ENCODE measurements around the gene CCDC69.
A peak's percentile ranks its signal among the peaks of the same experiment; 100 is the strongest.

Gene CCDC69

DNA sequence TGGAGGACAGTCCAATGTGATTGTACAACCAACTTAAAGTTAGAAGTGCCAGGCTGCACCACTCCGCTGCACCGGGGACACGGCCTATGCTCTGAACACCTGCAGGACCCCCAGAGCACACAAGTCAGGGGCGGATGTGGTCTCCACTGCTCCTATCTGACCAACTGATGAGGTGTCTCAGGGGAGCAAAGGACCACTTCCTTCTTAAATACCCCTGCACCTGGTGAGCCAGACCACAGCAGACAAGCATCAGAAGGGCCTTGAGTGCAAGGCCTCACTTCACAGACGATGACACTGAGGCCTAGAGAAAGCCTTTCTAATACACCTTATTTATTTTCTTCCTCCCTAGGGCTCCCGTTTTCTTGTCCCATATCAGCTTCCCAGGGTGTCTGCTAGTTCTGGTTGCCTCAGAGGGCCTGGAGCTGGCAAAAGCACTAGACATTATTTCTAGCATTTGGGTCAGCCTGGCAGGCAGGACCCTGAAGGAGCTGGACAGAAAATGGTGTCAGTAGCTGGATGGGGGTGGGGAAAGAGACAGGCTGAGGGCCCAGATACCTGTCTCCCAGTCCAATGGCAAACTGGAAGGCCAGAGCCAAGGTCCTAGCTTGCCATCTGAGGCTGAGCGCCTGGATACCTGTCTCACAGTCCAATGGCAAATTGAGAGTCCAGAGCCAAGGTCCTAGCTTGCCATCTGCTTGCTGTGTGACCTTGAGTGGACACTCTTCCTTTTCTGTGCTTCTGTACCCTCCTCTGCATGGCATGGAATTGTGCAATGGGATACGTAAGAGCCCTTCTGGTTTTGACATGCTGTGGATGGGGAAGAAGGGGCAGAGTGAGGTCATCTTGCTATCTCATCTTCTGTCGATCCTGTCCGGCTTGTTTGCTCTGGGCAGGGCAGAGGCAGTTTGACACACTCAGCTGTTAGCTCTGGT, 9.0 kb downstream of the CCDC69 start:
- Histone ChIP-seq H3K4ac (ENCODE audit: low read depth, low read length) (peak overlapping the region; percentile 28), H3K27ac (ENCODE audit: low read depth, low read length) (peak overlapping the region; percentile 40), H4K12ac (ENCODE audit: low read depth, low read length) (no peak overlapping the region), H4K91ac (ENCODE audit: low read depth, low read length) (peak overlapping the region; percentile 47), H2AK5ac (ENCODE audit: low read length) (peak overlapping the region; percentile 40), H3K14ac (ENCODE audit: low read length) (no peak overlapping the region), H4K8ac (ENCODE audit: low read depth, low read length) (peak overlapping the region; percentile 27), H2BK5ac (ENCODE audit: low read depth, low read length, poor library complexity) (peak overlapping the region; percentile 73), H3K4me1 (ENCODE audit: control insufficient read depth in 1 of 2, insufficient read depth in 2 of 2, low read length in 2 of 2) (peaks cover 26 to 39% of the 10 kb centered on the region in 2 experiments), H3K27me3 (ENCODE audit: insufficient read depth, low read length) (no peaks in the 10 kb centered on the region), H3K23ac (ENCODE audit: low read length) (no peak overlapping the region), H3K9ac (ENCODE audit: low read length) (no peak overlapping the region), H3K4me3 (ENCODE audit: low read depth, low read length) (no peak overlapping the region), H3K79me1 (ENCODE audit: low read length) (peaks cover 13% of the 10 kb centered on the region), H3K18ac (ENCODE audit: low read length) (peak overlapping the region; percentile 18), H3K4me2 (ENCODE audit: low read length) (no peak overlapping the region), H2AFZ (ENCODE audit: insufficient read depth, low read length, poor library complexity) (peak overlapping the region; percentile 14), H2BK12ac (ENCODE audit: low read length) (peak overlapping the region; percentile 15), H3K79me2 (ENCODE audit: control insufficient read depth, insufficient read depth, low read length, poor library complexity) (no peaks in the 10 kb centered on the region), H2BK120ac (ENCODE audit: insufficient read depth, low read length, poor library complexity) (peak overlapping the region; percentile 73), H3K36me3 (ENCODE audit: control insufficient read depth in 1 of 2, insufficient read depth in 2 of 2, low read length in 2 of 2) (no peaks in the 10 kb centered on the region), H3K9me3 (ENCODE audit: insufficient read depth, low read depth, low read length) (no peaks in the 10 kb centered on the region)
- peak; percentile 84 to 94 for DNase-seq
- WGBS (ENCODE audit: extremely low coverage, insufficient coverage, insufficient read length), result no CpG with 5 or more reads among the region's 10 CpGs

DNA sequence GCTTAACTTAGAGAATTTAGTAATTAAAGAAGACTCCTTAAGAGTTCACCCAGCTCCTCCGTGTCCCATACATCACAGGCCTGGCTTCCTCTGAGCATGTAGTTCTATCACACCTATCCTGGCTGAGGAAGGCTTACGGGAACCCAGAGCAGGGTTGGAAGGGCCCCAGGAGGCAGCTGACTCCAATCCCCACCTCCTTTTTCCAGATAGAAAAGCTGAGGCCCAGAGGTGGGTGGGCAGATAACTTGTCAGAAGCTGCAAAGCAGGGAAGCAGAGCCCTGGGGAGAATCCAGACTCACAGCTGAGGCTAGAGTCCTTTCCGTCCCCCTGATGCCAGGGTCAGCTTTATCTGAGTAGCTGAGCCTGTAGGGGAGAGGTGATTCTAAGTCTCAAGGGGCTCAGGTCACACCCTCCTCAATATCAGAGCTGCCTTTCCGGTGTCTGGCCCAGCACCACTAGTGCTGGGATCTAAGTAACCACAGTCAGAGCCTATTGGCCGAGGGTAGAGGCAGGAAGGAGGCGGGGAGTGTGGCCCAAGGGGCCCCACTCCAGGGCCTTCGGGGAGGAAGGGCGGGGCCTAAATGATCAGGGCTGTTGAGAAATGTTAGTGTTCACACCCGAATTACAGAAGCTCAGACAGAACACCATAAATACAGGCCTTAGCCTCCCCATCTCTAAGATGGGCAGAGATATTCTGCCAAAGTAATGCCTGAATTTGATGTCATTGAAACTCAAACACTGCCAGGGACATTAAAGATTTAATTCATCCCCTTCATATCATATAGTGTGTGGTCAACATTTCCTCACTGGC, 9.9 kb downstream of the CCDC69 start:
- H2BK5ac ChIP-seq (ENCODE audit: low read depth, low read length, poor library complexity), result peak overlapping the region; percentile 12

DNA sequence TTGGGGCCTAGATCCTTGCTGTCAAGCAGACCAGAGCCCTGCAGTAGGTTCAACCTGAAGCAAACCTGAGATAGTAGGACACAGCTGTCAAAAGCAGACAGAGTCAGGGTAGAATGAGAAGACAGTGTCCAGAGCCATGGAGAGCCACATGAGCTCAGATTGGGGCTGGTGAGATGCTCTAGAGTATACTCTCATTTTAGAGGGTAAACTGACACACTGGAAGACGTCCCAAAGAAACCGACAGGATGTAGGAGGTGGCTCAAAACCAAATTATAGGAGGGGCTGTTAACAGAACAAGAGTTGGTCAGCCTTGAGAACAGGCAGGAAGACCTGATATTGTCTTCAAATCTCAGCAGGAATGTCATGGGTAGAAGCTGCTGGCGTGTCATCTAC, 11.5 kb downstream of the CCDC69 start:
- H4K8ac ChIP-seq (ENCODE audit: low read depth, low read length), result no peak overlapping the region
- DNase-seq, result peak in 1 of 2 donors; percentile 38
- no peak overlapping the region for H3K23ac ChIP-seq (ENCODE audit: low read length)
- H3K14ac ChIP-seq (ENCODE audit: low read length), result peak overlapping the region; percentile 2
- no peak overlapping the region for H3K27ac ChIP-seq (ENCODE audit: low read depth, low read length)
- no peaks in the 10 kb centered on the region for H3K79me2 ChIP-seq (ENCODE audit: control insufficient read depth, insufficient read depth, low read length, poor library complexity)
- H3K79me1 ChIP-seq (ENCODE audit: low read length), result peaks cover 11% of the 10 kb centered on the region
- H3K36me3 ChIP-seq (ENCODE audit: control insufficient read depth in 1 of 2, insufficient read depth in 2 of 2, low read length in 2 of 2), result no peaks in the 10 kb centered on the region
- no peak overlapping the region for H2AFZ ChIP-seq (ENCODE audit: insufficient read depth, low read length, poor library complexity)
- H3K4ac ChIP-seq (ENCODE audit: low read depth, low read length), result no peak overlapping the region
- WGBS (ENCODE audit: extremely low coverage, insufficient coverage, insufficient read length), result no CpG with 5 or more reads among the region's 3 CpGs
- H2BK120ac ChIP-seq (ENCODE audit: insufficient read depth, low read length, poor library complexity), result no peak overlapping the region
- no peak overlapping the region for H2AK5ac ChIP-seq (ENCODE audit: low read length)
- H3K27me3 ChIP-seq (ENCODE audit: insufficient read depth, low read length), result no peaks in the 10 kb centered on the region
- no peak overlapping the region for H4K12ac ChIP-seq (ENCODE audit: low read depth, low read length)
- no peak overlapping the region for H3K4me3 ChIP-seq (ENCODE audit: low read depth, low read length)
- peaks cover 30 to 38% of the 10 kb centered on the region in 2 experiments for H3K4me1 ChIP-seq (ENCODE audit: control insufficient read depth in 1 of 2, insufficient read depth in 2 of 2, low read length in 2 of 2)
- H2BK12ac ChIP-seq (ENCODE audit: low read length), result no peak overlapping the region
- H3K18ac ChIP-seq (ENCODE audit: low read length), result no peak overlapping the region
- peak overlapping the region; percentile 33 for H4K91ac ChIP-seq (ENCODE audit: low read depth, low read length)
- H2BK5ac ChIP-seq (ENCODE audit: low read depth, low read length, poor library complexity), result no peak overlapping the region
- H3K9me3 ChIP-seq (ENCODE audit: insufficient read depth, low read depth, low read length), result no peaks in the 10 kb centered on the region
- H3K4me2 ChIP-seq (ENCODE audit: low read length), result no peak overlapping the region
- H3K9ac ChIP-seq (ENCODE audit: low read length), result no peak overlapping the region

More for the DNA sequence above, 9.9 kb downstream of the CCDC69 start:
- no peak overlapping the region for H3K4me2 ChIP-seq (ENCODE audit: low read length)
- H3K79me1 ChIP-seq (ENCODE audit: low read length), result peaks cover 13% of the 10 kb centered on the region
- no peaks in the 10 kb centered on the region for H3K36me3 ChIP-seq (ENCODE audit: control insufficient read depth in 1 of 2, insufficient read depth in 2 of 2, low read length in 2 of 2)
- H3K18ac ChIP-seq (ENCODE audit: low read length), result peak overlapping the region; percentile 14
- H3K27ac ChIP-seq (ENCODE audit: low read depth, low read length), result peak overlapping the region; percentile 56
- H2BK120ac ChIP-seq (ENCODE audit: insufficient read depth, low read length, poor library complexity), result peak overlapping the region; percentile 41
- no CpG with 5 or more reads among the region's 9 CpGs for WGBS (ENCODE audit: extremely low coverage, insufficient coverage, insufficient read length)
- no peaks in the 10 kb centered on the region for H3K9me3 ChIP-seq (ENCODE audit: insufficient read depth, low read depth, low read length)
- H2BK12ac ChIP-seq (ENCODE audit: low read length), result peak overlapping the region; percentile 5
- DNase-seq, result peak; percentile 79 to 82
- H3K9ac ChIP-seq (ENCODE audit: low read length), result no peak overlapping the region
- no peak overlapping the region for H3K4me3 ChIP-seq (ENCODE audit: low read depth, low read length)
- no peak overlapping the region for H2AFZ ChIP-seq (ENCODE audit: insufficient read depth, low read length, poor library complexity)
- peak overlapping the region; percentile 61 for H4K8ac ChIP-seq (ENCODE audit: low read depth, low read length)
- no peak overlapping the region for H3K23ac ChIP-seq (ENCODE audit: low read length)
- no peak overlapping the region for H4K12ac ChIP-seq (ENCODE audit: low read depth, low read length)
- H2AK5ac ChIP-seq (ENCODE audit: low read length), result no peak overlapping the region
- H3K79me2 ChIP-seq (ENCODE audit: control insufficient read depth, insufficient read depth, low read length, poor library complexity), result no peaks in the 10 kb centered on the region
- H3K4ac ChIP-seq (ENCODE audit: low read depth, low read length), result peak overlapping the region; percentile 15
- peaks cover 26 to 39% of the 10 kb centered on the region in 2 experiments for H3K4me1 ChIP-seq (ENCODE audit: control insufficient read depth in 1 of 2, insufficient read depth in 2 of 2, low read length in 2 of 2)
- peak overlapping the region; percentile 47 for H3K14ac ChIP-seq (ENCODE audit: low read length)
- peak overlapping the region; percentile 45 for H4K91ac ChIP-seq (ENCODE audit: low read depth, low read length)
- H3K27me3 ChIP-seq (ENCODE audit: insufficient read depth, low read length), result no peaks in the 10 kb centered on the region

DNA sequence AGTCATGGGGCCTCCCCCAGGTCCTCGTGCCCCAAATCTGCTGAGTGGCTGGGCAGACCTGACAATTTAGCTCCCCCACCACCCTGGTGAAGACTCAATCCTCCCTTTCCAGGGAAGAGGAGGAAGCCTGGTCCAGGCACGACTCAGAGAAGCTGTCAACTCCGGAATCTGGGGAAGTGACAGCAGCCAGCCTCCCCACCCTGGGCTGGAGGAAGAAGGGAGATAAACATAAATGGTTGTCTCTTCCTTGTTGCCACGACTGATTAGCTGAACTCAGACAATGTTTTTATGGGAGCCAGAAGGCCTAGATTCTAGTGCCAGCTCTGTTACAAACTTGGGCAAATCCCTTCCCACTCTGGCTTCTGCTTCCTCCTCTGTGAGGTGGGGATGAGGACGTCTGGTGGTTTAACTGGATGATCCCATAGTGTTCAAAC, 15.4 kb downstream of the CCDC69 start:
- H3K4me2 ChIP-seq (ENCODE audit: low read length), result no peak overlapping the region

More for the DNA sequence above, 15.4 kb downstream of the CCDC69 start:
- H3K4me1 ChIP-seq (ENCODE audit: control insufficient read depth in 1 of 2, insufficient read depth in 2 of 2, low read length in 2 of 2), result peaks cover 17 to 19% of the 10 kb centered on the region in 2 experiments
- H3K18ac ChIP-seq (ENCODE audit: low read length), result no peak overlapping the region
- no peak overlapping the region for H4K91ac ChIP-seq (ENCODE audit: low read depth, low read length)
- no peak overlapping the region for H3K4me3 ChIP-seq (ENCODE audit: low read depth, low read length)
- H2BK12ac ChIP-seq (ENCODE audit: low read length), result no peak overlapping the region
- H4K8ac ChIP-seq (ENCODE audit: low read depth, low read length), result no peak overlapping the region
- H3K9me3 ChIP-seq (ENCODE audit: insufficient read depth, low read depth, low read length), result no peaks in the 10 kb centered on the region
- no peak overlapping the region for H3K4ac ChIP-seq (ENCODE audit: low read depth, low read length)
- no peaks in the 10 kb centered on the region for H3K79me1 ChIP-seq (ENCODE audit: low read length)
- no peak overlapping the region for H3K14ac ChIP-seq (ENCODE audit: low read length)
- no peak overlapping the region for H4K12ac ChIP-seq (ENCODE audit: low read depth, low read length)
- no peak overlapping the region for H2BK120ac ChIP-seq (ENCODE audit: insufficient read depth, low read length, poor library complexity)
- no peak overlapping the region for H3K23ac ChIP-seq (ENCODE audit: low read length)
- no peak overlapping the region for H3K27ac ChIP-seq (ENCODE audit: low read depth, low read length)
- whole genome bisulfite sequencing (ENCODE audit: extremely low coverage, insufficient coverage, insufficient read length), result no CpG with 5 or more reads among the region's 5 CpGs
- no peaks in the 10 kb centered on the region for H3K27me3 ChIP-seq (ENCODE audit: insufficient read depth, low read length)
- H2AFZ ChIP-seq (ENCODE audit: insufficient read depth, low read length, poor library complexity), result no peak overlapping the region
- H2BK5ac ChIP-seq (ENCODE audit: low read depth, low read length, poor library complexity), result no peak overlapping the region
- H3K79me2 ChIP-seq (ENCODE audit: control insufficient read depth, insufficient read depth, low read length, poor library complexity), result no peaks in the 10 kb centered on the region
- no peaks in the 10 kb centered on the region for H3K36me3 ChIP-seq (ENCODE audit: control insufficient read depth in 1 of 2, insufficient read depth in 2 of 2, low read length in 2 of 2)
- no peak for DNase-seq
- peak overlapping the region; percentile 39 for H2AK5ac ChIP-seq (ENCODE audit: low read length)
- no peak overlapping the region for H3K9ac ChIP-seq (ENCODE audit: low read length)

All from trophoblast cell (in vitro differentiated cells and primary cell).